ENCODE data around the gene SLC45A1.

Gene SLC45A1

DNA sequence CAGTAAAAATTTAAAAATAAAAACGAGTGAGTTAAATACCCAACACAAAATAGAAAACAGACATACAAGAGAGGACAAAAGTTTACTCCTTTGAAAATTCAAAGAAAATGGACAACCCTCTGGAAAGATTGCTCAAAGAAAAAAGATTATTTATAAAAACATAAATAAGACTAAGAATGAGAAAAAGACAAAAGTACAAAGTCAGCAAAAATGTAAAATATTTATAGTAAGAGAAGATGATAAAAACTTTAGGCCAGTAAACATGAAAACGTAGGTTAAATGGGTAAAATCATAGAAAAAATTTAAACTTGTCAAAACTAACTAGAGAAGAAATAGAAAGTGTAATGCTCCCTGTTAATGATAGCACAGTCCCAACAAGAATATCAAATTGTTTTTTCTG, 31.9 kb upstream of the SLC45A1 start:
- H3K27ac ChIP-seq (ENCODE audit: low read length): no peak overlapping the region
- H3K4me1 ChIP-seq (ENCODE audit: control insufficient read depth, insufficient read depth, low read length): no peaks in the 10 kb centered on the region
- H3K36me3 ChIP-seq (ENCODE audit: control insufficient read depth, insufficient read depth, low read length): no peaks in the 10 kb centered on the region
- H3K27me3 ChIP-seq (ENCODE audit: control insufficient read depth, insufficient read depth, low read length): no peaks in the 10 kb centered on the region
- WGBS (ENCODE audit: insufficient coverage, insufficient read length): 100% methylated on average over 1 of the region's 2 CpGs
- H3K9me3 ChIP-seq (ENCODE audit: control insufficient read depth, insufficient read depth, low read length): no peaks in the 10 kb centered on the region
- no peak overlapping the region for H3K4me3 ChIP-seq (ENCODE audit: low read length)
- DNase-seq (ENCODE audit: low read depth, low spot score): no peak

DNA sequence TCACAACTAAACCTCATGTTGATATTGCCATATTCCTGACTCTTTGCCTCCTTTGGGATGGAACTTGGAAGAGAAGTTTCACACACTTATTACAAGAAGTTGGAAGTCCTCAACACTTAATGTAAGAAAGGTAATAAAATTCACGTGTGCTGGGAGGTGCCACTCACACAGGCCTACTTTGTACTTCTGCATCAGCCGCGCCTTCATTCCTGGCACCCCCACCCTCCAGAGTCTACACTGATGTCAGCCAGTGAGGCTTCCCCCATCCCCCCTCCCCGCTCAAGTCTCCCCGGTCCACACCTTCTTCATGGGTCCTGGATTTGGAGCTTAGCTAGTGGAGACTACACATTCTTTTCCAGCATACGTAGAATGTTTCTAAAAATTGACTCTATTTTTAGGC, 24.8 kb upstream of the SLC45A1 start:
- Histone ChIP-seq H3K27ac (ENCODE audit: low read length) (no peak overlapping the region), H3K27me3 (ENCODE audit: control insufficient read depth, insufficient read depth, low read length) (no peaks in the 10 kb centered on the region), H3K36me3 (ENCODE audit: control insufficient read depth, insufficient read depth, low read length) (no peaks in the 10 kb centered on the region), H3K4me1 (ENCODE audit: control insufficient read depth, insufficient read depth, low read length) (no peaks in the 10 kb centered on the region), H3K9me3 (ENCODE audit: control insufficient read depth, insufficient read depth, low read length) (no peaks in the 10 kb centered on the region), H3K4me3 (ENCODE audit: low read length) (no peak overlapping the region)
- DNase-seq (ENCODE audit: low read depth, low spot score): no peak
- WGBS (ENCODE audit: insufficient coverage, insufficient read length): no CpG with 5 or more reads among the region's 6 CpGs

DNA sequence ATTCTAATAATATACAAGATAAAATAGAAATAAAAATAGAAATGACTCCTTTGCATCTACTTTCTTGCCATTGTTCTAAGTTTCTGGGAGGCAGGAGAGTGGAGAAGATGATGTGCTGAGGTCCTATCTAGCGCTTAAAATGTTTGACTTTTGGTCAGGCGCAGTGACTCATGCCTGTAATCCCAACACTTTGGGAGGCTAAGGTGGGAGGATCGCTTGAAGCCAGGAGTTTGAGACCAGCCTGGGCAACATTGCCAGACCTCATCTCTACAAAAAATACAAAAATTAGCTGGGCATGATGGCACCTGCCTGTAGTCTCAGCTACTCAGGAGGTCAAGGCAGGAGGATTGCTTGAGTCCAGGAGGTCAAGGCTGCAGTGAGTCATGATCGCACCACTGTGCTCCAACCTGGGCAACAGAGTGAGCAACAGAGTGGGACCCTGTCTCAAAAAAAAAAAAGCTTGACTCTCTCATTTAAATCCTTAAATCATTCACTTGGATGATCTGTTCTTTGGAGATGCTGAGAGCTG, 24.2 kb upstream of the SLC45A1 start:
- Histone ChIP-seq H3K4me3 (ENCODE audit: low read length) (no peak overlapping the region), H3K9me3 (ENCODE audit: control insufficient read depth, insufficient read depth, low read length) (no peaks in the 10 kb centered on the region), H3K27ac (ENCODE audit: low read length) (no peak overlapping the region), H3K36me3 (ENCODE audit: control insufficient read depth, insufficient read depth, low read length) (no peaks in the 10 kb centered on the region), H3K27me3 (ENCODE audit: control insufficient read depth, insufficient read depth, low read length) (no peaks in the 10 kb centered on the region), H3K4me1 (ENCODE audit: control insufficient read depth, insufficient read depth, low read length) (no peaks in the 10 kb centered on the region)
- no CpG with 5 or more reads among the region's 4 CpGs for WGBS (ENCODE audit: insufficient coverage, insufficient read length)
- DNase-seq (ENCODE audit: low read depth, low spot score): no peak

DNA sequence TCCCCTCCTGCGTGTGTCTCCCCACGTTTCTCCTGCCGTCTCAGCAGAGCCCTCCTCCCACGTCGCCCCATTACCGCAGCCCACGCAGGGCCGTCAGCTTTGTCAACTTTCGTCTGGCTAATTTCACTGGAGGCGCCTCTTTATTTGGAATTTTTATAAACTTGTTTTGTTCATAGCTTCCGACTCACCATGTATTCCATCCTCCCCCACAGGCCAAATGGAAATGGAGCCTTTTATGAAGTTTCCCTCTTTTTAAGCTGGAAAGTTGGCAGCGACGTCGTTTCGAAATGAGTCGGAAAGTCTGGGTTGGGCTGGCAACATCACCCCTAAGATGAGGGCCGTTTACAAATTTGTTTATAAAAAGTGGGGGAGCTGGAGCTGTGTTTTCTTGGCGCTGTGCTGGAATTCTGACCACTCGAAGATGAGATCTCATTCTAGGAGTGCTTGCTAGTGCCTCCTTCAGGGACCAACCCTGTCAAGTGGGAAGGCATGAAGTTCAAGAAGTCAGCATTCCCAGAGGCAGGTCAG, 23.7 kb upstream of the SLC45A1 start:
- Histone ChIP-seq H3K4me1 (ENCODE audit: control insufficient read depth, insufficient read depth, low read length) (no peaks in the 10 kb centered on the region), H3K27ac (ENCODE audit: low read length) (no peak overlapping the region), H3K36me3 (ENCODE audit: control insufficient read depth, insufficient read depth, low read length) (no peaks in the 10 kb centered on the region), H3K27me3 (ENCODE audit: control insufficient read depth, insufficient read depth, low read length) (no peaks in the 10 kb centered on the region), H3K9me3 (ENCODE audit: control insufficient read depth, insufficient read depth, low read length) (no peaks in the 10 kb centered on the region), H3K4me3 (ENCODE audit: low read length) (no peak overlapping the region)
- DNase-seq (ENCODE audit: low read depth, low spot score): no peak
- WGBS (ENCODE audit: insufficient coverage, insufficient read length): no CpG with 5 or more reads among the region's 19 CpGs

DNA sequence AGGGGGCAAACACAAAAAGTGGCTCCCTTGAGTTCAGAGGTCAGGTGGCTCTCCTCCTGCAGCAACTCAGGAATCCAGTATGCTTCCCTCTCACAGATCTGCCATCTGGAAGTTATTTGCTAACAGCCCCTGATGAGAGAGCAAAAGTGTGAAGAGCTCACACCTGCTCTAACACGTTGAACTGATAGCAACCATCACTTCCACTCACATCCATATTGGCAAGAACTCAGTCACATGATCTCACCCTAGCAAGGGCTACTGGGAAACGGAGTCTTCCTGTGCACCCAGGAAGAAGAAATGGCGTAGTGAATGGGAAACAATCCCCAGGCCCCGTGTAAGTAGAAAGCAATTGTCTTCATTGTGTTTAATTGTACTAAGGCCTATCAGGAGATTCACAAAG, 20.7 kb upstream of the SLC45A1 start:
- Histone ChIP-seq H3K27me3 (ENCODE audit: control insufficient read depth, insufficient read depth, low read length) (no peaks in the 10 kb centered on the region), H3K27ac (ENCODE audit: low read length) (no peak overlapping the region), H3K4me1 (ENCODE audit: control insufficient read depth, insufficient read depth, low read length) (no peaks in the 10 kb centered on the region), H3K36me3 (ENCODE audit: control insufficient read depth, insufficient read depth, low read length) (no peaks in the 10 kb centered on the region), H3K9me3 (ENCODE audit: control insufficient read depth, insufficient read depth, low read length) (no peaks in the 10 kb centered on the region), H3K4me3 (ENCODE audit: low read length) (no peak overlapping the region)
- no CpG with 5 or more reads among the region's 4 CpGs for WGBS (ENCODE audit: insufficient coverage, insufficient read length)
- no peak for DNase-seq (ENCODE audit: low read depth, low spot score)

DNA sequence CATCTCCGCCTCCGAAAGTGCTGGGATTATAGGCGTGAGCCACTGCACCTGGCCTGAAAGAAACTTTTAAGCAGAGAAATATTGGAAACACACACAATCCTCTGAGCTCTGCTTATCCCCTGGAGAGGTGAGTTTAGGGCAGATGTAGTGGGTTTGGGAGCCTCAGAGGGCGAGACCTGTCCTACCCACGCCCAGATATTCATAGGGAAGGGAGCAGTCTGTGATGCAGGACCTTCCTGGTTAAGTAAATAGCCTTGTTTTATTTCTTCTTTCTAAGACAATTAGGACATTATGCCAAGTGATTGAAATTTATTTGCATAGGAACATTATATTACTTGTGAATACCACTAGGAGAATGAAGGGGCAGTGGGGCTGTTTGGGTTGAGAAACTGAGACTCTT, 18.0 kb upstream of the SLC45A1 start:
- H3K4me3 ChIP-seq (ENCODE audit: low read length): no peak overlapping the region
- no peaks in the 10 kb centered on the region for H3K27me3 ChIP-seq (ENCODE audit: control insufficient read depth, insufficient read depth, low read length)
- no peaks in the 10 kb centered on the region for H3K36me3 ChIP-seq (ENCODE audit: control insufficient read depth, insufficient read depth, low read length)
- no peak for DNase-seq (ENCODE audit: low read depth, low spot score)
- no peaks in the 10 kb centered on the region for H3K4me1 ChIP-seq (ENCODE audit: control insufficient read depth, insufficient read depth, low read length)
- no peaks in the 10 kb centered on the region for H3K9me3 ChIP-seq (ENCODE audit: control insufficient read depth, insufficient read depth, low read length)
- no peak overlapping the region for H3K27ac ChIP-seq (ENCODE audit: low read length)
- no CpG with 5 or more reads among the region's 5 CpGs for WGBS (ENCODE audit: insufficient coverage, insufficient read length)

DNA sequence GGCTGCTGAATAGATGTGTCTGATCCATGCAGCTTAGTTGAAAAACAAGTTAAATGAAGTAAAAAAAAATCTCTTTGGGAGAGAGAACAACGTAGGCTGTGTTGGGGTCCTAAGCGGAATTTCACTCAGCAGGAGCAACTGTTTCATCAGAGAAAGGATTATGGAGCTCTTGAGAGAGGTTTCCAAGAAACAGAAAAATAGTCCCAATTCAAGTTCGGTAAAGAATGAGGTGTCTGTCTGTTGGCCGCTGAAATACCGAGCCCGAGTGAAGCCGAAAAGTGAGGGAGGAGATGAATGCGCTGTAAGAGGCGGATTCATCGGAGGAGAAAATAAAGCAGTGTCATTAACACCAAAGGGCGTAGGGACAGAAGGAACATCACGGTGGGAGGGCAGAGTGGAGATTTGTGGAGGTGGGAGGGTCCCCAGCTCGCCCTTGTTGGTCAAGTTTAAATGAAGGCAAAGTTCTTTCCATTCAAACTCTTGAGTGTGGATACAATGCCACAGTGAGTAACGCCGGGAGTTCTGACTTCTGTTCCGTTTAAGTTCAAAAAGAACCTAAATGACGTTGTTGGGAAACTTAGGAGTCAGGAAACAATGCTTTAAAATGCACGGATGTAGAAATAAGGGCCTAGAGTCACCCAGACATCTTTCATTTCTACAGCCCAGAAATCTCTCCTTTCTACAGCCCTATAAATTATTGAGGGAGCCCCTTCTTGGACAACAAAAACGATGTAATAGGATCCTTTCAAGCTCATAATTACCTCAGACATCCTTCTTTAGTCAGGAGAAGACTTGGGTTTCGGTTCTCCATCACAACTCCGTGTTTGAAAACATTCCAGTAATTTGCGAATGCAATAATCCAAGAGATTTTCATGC, 15.6 kb upstream of the SLC45A1 start:
- DNase-seq (ENCODE audit: low read depth, low spot score): no peak
- no CpG with 5 or more reads among the region's 22 CpGs for WGBS (ENCODE audit: insufficient coverage, insufficient read length)
- no peak overlapping the region for H3K4me3 ChIP-seq (ENCODE audit: low read length)
- no peaks in the 10 kb centered on the region for H3K9me3 ChIP-seq (ENCODE audit: control insufficient read depth, insufficient read depth, low read length)
- H3K27me3 ChIP-seq (ENCODE audit: control insufficient read depth, insufficient read depth, low read length): no peaks in the 10 kb centered on the region
- H3K36me3 ChIP-seq (ENCODE audit: control insufficient read depth, insufficient read depth, low read length): no peaks in the 10 kb centered on the region
- no peaks in the 10 kb centered on the region for H3K4me1 ChIP-seq (ENCODE audit: control insufficient read depth, insufficient read depth, low read length)
- H3K27ac ChIP-seq (ENCODE audit: low read length): no peak overlapping the region

DNA sequence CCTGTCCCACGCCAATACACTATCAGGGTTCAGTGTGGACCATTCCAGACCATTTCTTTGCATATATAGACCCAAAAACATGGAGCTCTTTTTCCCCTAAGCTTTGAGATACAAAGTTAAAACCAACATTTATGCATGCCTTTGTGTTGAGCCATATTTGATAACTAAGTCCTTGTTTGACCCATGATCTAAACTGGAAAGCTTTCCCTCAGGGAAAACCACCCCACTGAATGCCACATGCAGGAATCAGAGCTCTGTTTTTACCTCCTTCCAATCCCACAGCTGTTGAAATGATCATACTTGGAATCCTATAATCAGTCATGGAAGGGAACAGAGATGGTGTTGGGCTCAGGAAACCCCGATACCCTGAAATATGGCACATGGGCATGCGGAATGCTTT, 14.8 kb upstream of the SLC45A1 start:
- Histone ChIP-seq H3K4me1 (ENCODE audit: control insufficient read depth, insufficient read depth, low read length) (no peaks in the 10 kb centered on the region), H3K9me3 (ENCODE audit: control insufficient read depth, insufficient read depth, low read length) (no peaks in the 10 kb centered on the region), H3K27ac (ENCODE audit: low read length) (no peak overlapping the region), H3K27me3 (ENCODE audit: control insufficient read depth, insufficient read depth, low read length) (no peaks in the 10 kb centered on the region), H3K4me3 (ENCODE audit: low read length) (no peak overlapping the region), H3K36me3 (ENCODE audit: control insufficient read depth, insufficient read depth, low read length) (no peaks in the 10 kb centered on the region)
- WGBS (ENCODE audit: insufficient coverage, insufficient read length): no CpG with 5 or more reads among the region's 3 CpGs
- no peak for DNase-seq (ENCODE audit: low read depth, low spot score)

DNA sequence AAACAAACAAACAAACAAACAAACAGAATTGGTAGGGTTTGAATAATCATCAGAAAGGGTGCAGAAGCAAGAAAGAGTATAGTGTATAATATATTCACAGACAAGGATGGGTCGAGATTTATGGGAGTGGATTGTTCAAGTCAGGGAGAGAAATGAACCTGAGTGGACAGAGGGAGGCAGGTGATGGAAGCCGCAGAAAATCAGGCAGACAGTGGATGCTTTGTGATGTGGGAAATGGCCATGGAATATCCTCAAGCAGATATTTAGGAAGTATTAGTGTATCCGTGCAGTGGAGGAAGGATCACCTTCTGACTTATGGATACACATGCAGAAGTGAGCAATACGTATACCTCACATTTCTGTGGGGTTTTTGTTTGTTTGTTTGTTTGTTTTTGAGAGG, 14.0 kb upstream of the SLC45A1 start:
- no peak overlapping the region for H3K4me3 ChIP-seq (ENCODE audit: low read length)
- no peaks in the 10 kb centered on the region for H3K27me3 ChIP-seq (ENCODE audit: control insufficient read depth, insufficient read depth, low read length)
- DNase-seq (ENCODE audit: low read depth, low spot score): no peak
- no peaks in the 10 kb centered on the region for H3K9me3 ChIP-seq (ENCODE audit: control insufficient read depth, insufficient read depth, low read length)
- no CpG with 5 or more reads among the region's 4 CpGs for WGBS (ENCODE audit: insufficient coverage, insufficient read length)
- H3K27ac ChIP-seq (ENCODE audit: low read length): no peak overlapping the region
- no peaks in the 10 kb centered on the region for H3K4me1 ChIP-seq (ENCODE audit: control insufficient read depth, insufficient read depth, low read length)
- no peaks in the 10 kb centered on the region for H3K36me3 ChIP-seq (ENCODE audit: control insufficient read depth, insufficient read depth, low read length)

DNA sequence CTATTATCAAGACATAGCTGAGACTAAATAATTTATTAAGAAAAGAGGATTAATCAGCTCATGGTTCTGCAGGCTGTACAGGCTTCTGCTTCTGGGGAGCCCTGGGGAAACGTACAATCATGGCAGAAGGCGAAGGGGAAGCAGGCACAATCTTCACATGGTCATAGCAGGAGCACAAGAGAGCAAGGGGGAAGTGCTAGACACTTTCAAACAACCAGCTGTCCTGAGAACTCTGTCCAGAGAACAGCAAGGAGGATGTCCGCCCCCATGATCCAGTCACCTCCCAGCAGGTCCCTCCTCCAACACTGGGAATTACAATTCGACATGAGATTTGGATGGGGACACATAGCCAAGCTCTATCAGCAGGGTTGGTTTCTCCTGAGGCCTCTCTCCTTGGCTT, 10.3 kb upstream of the SLC45A1 start:
- H3K27me3 ChIP-seq (ENCODE audit: control insufficient read depth, insufficient read depth, low read length): no peaks in the 10 kb centered on the region
- H3K4me1 ChIP-seq (ENCODE audit: control insufficient read depth, insufficient read depth, low read length): no peaks in the 10 kb centered on the region
- no peaks in the 10 kb centered on the region for H3K9me3 ChIP-seq (ENCODE audit: control insufficient read depth, insufficient read depth, low read length)
- no peak overlapping the region for H3K4me3 ChIP-seq (ENCODE audit: low read length)
- no CpG with 5 or more reads among the region's 4 CpGs for WGBS (ENCODE audit: insufficient coverage, insufficient read length)
- H3K27ac ChIP-seq (ENCODE audit: low read length): no peak overlapping the region
- no peak for DNase-seq (ENCODE audit: low read depth, low spot score)
- no peaks in the 10 kb centered on the region for H3K36me3 ChIP-seq (ENCODE audit: control insufficient read depth, insufficient read depth, low read length)

Data from iPS DF 6.9 (cell line).